Transverse colon (tissue), 4 donors: ENCODE data around the gene SCRN2. TPM values are rescaled to one million over a fixed set of nuclear protein-coding genes. Genes with fewer than 3 reads are reported as not detected.

Experiments
- DNase-seq: peaks from one replicate; pipeline ENCODE4 v3.0.0-alpha.2; 2019
- H3K27ac ChIP-seq, 4 donors: fragments of 200-600 bp; sonication (generic); 2 replicates each; pipeline ENCODE4 v1.5.1; 2016 to 2018; ENCODE audit warnings: inconsistent platforms in 4 of 4
- H3K27me3 ChIP-seq: fragments of 200-600 bp; sonication (generic); 2 replicates; pipeline ENCODE4 v1.5.1; 2017; ENCODE audit warnings: inconsistent platforms
- H3K36me3 ChIP-seq, 4 donors: fragments of 200-600 bp; sonication (generic); 2 replicates each; pipeline ENCODE4 v1.5.1; 2017 to 2019; ENCODE audit warnings: inconsistent platforms in 4 of 4
- H3K4me1 ChIP-seq, 4 donors: fragments of 200-600 bp; sonication (generic); 2 replicates each; pipeline ENCODE4 v1.5.1; 2017 to 2020; ENCODE audit warnings: inconsistent platforms in 4 of 4
- H3K4me3 ChIP-seq, 4 donors: fragments of 200-600 bp; sonication (generic); 1 replicate in 1 of 4; 2 replicates in 3 of 4; pipeline versions ENCODE4 v1.5.1 to v1.6.1; 2017 to 2019; ENCODE audit warnings: inconsistent platforms in 4 of 4
- H3K9me3 ChIP-seq, 2 donors: fragments of 200-600 bp; sonication (generic); 2 replicates each; pipeline ENCODE4 v1.5.1; 2017 to 2019; ENCODE audit warnings: inconsistent platforms in 2 of 2
- EP300 ChIP-seq: sonication (generic); formaldehyde crosslinking; IDR thresholded peaks from one replicate; pipeline ENCODE4 v1.6.1; 2017; ENCODE audit warnings: antibody characterized with exemption, low read depth
- POLR2A ChIP-seq: fragments of 450-650 bp; IDR thresholded peaks from one replicate; pipeline ENCODE4 v1.6.1; 2016; ENCODE audit warnings: antibody characterized with exemption, mild to moderate bottlenecking, moderate library complexity
- POLR2AphosphoS5 ChIP-seq, 3 donors: sonication (generic); formaldehyde crosslinking; IDR thresholded peaks; one replicate each; pipeline ENCODE4 v1.6.1; 2016; ENCODE audit warnings: antibody characterized with exemption in 3 of 3
- WGBS, 2 donors: methylation state at CpG; one replicate each; pipeline ENCODE4 v1.1.5; 2018; ENCODE audit warnings: low coverage in 1 of 2; 5-methylcytosine and 5-hydroxymethylcytosine counted together
- in situ Hi-C, 4 donors: fragments of 200-750 bp; cut with MboI; loops; one replicate each; pipeline versions ENCODE4 v1.15.0 to v1.15.1; 2017; ENCODE audit warnings: low sequenced_read_pairs in 3 of 4, low pct_ligation_motif_present in 1 of 4, low pct_unique_long_range_greater_than_20kb in 1 of 4
- intact Hi-C: fragments of 100-400 bp; cut with DNase I; formaldehyde crosslinking; loops from one replicate; pipeline ENCODE4 v1.15.1; 2023; ENCODE audit warnings: low total_unique reads
- total RNA-seq, 4 donors: library from RNA; depleted of rRNA; stranded (reverse); fragments of >200 nt; gene quantifications; one replicate each; pipeline ENCODE4 v1.1.0, GENCODE V29; 2016
- TF ChIP-seq, protein P1 (sequence below), 5 experiments: fragments of 200-600 bp in 3 of 5; fragments of 450-650 bp in 2 of 5; sonication (generic) in 3 of 5; IDR thresholded peaks; 1 replicate in 2 of 5; 2 replicates in 3 of 5; pipeline ENCODE4 v1.5.1; 2016 to 2017; ENCODE audit warnings: antibody characterized with exemption in 5 of 5, inconsistent platforms in 3 of 5, mild to moderate bottlenecking in 2 of 5, moderate library complexity in 1 of 5

The SCRN2 gene
- total RNA-seq, result 100 to 1,000 TPM in 2 of 4 donors, 10 to 100 TPM in 2; 37.8 to 164 (median 89.7) TPM

DNA sequence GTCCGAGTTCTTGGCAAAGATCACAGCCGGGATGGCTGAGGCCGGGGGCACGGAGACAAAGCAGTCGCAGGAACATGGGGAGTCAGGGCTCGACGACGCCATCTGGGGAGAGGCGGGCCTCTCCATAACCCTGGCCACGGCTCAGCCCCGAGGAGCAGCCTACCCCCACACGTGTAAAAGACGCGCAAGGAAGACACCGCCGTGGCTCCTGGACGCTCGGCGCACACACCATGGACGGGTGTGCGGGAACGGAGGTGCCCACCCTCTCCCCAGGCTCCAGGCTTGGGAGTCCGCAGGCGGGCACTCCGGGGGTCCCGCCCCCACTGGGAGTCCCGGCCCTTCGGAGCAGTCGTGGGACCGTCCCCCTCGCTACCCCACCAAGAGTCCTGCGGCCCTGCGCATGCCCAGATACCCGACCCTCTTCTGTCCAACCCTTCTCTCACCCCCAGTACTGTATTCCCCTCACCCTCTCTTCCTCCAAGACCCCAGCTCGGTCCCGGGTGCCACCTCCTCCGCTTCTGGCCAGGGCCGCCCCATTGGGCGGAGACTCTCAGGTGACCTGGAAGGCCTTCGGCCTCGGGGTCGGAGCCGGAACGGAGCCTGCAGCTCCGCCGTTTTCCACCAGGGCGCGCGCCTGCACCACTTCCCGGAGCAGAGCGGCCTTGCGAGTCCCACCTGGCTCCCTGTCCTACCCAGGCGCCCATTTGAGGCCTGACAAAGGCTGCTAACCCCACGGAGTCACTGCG lies at the start of gene SCRN2:
SCRN2 (minus strand) TSS at position 532 of the 746 bp plus-strand sequence; CDS start at position 102, 430 bp downstream.
- Histone ChIP-seq H3K4me1 (peaks cover 12 to 37% (median 32%) of the 10 kb centered on the region in 4 donors), H3K36me3 (no peaks in the 10 kb centered on the region), H3K27me3 (peaks cover 6% of the 10 kb centered on the region), H3K27ac (peak within 1 kb of the TSS; percentile 65 to 84 (median 77)), H3K4me3 (peak within 1 kb of the TSS; percentile 48 to 94 (median 68)), H3K9me3 (no peaks in the 10 kb centered on the region)
- in situ Hi-C loops (loop anchor here (5.0 to 25.0 kb wide), 3 partner anchors 46 to 121 kb away; partner anchors contain the start of genes CDK5RAP3 (in 1 of the 4) and PRR15L (in 1 of the 4)), intact Hi-C loops (loop anchor here (10.0 kb wide), 1 partner anchor 104 kb away; the partner anchor contains the start of gene PNPO)
- WGBS, 2 donors, result 0 to 1% methylated on average over 2 to 42 of the region's 55 CpGs
- DNase-seq, result peak; percentile 95
- TF ChIP-seq, protein P1, sequence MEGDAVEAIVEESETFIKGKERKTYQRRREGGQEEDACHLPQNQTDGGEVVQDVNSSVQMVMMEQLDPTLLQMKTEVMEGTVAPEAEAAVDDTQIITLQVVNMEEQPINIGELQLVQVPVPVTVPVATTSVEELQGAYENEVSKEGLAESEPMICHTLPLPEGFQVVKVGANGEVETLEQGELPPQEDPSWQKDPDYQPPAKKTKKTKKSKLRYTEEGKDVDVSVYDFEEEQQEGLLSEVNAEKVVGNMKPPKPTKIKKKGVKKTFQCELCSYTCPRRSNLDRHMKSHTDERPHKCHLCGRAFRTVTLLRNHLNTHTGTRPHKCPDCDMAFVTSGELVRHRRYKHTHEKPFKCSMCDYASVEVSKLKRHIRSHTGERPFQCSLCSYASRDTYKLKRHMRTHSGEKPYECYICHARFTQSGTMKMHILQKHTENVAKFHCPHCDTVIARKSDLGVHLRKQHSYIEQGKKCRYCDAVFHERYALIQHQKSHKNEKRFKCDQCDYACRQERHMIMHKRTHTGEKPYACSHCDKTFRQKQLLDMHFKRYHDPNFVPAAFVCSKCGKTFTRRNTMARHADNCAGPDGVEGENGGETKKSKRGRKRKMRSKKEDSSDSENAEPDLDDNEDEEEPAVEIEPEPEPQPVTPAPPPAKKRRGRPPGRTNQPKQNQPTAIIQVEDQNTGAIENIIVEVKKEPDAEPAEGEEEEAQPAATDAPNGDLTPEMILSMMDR (IDR thresholded peaks at IDR 0.05), result peak; percentile 94 to 99 (median 97)
- TF ChIP-seq POLR2AphosphoS5 (IDR thresholded peaks at IDR 0.05), result no peak
- TF ChIP-seq POLR2A, result peak; percentile 36

- peak; percentile 93 for DNase-seq
- 35 to 77% methylated on average over 2 to 11 of the region's 11 CpGs for whole genome bisulfite sequencing, 2 donors
- intact Hi-C loops, result loop anchor here (2.0 kb wide), 1 partner anchor 47 kb away; no protein-coding TSS in a partner anchor
- no peaks in the 10 kb centered on the region for H3K36me3 ChIP-seq
- H3K4me1 ChIP-seq, result peaks cover 7 to 30% (median 18%) of the 10 kb centered on the region in 4 donors
- H3K9me3 ChIP-seq, result no peaks in the 10 kb centered on the region
- in situ Hi-C loops, result loop anchor here in 3 of 4 donors (5.0 kb wide), 1 partner anchor 48 kb away; the partner anchor contains the start of gene SCRN2 (in 3 of the 3)
- H3K27me3 ChIP-seq, result no peaks in the 10 kb centered on the region
- H3K4me3 ChIP-seq, result no peak overlapping the region
- TF ChIP-seq POLR2A (no peak), EP300 (no peak), POLR2AphosphoS5 (IDR thresholded peaks at IDR 0.05) (no peak)
- TF ChIP-seq, protein P1 (IDR thresholded peaks at IDR 0.05), result peak; percentile 97 to 98 (median 97)
- H3K27ac ChIP-seq, result no peak overlapping the region
Measured at GRCh38 chr17:47889734-47890529, 48.9 kb upstream of the SCRN2 start.

- in situ Hi-C loops, result loop anchor here in 1 of 4 donors (5.0 kb wide), 1 partner anchor 46 kb away; the partner anchor contains the start of gene SCRN2
Measured at GRCh38 chr17:47888293-47888692, 47.2 kb upstream of the SCRN2 start.

More at GRCh38 chr17:47888293-47888692, 47.2 kb upstream of the SCRN2 start:
- Histone ChIP-seq H3K4me1 (peaks cover 7 to 34% (median 28%) of the 10 kb centered on the region in 4 donors), H3K27ac (no peak overlapping the region), H3K9me3 (no peaks in the 10 kb centered on the region), H3K27me3 (no peaks in the 10 kb centered on the region), H3K36me3 (no peaks in the 10 kb centered on the region), H3K4me3 (no peak overlapping the region)
- intact Hi-C loops, result no loop called here
- TF ChIP-seq, protein P1 (IDR thresholded peaks at IDR 0.05), result no peak
- TF ChIP-seq POLR2AphosphoS5 (IDR thresholded peaks at IDR 0.05) (no peak), EP300 (no peak), POLR2A (no peak)
- no peak for DNase-seq
- WGBS, 2 donors, result 74% methylated on average over 6 of the region's 6 CpGs; no CpG with 5 or more reads in 1 of the 2 donors
